ENCODE measurements around the gene GBX2. TPM values are rescaled to one million over a fixed set of nuclear protein-coding genes. Genes with fewer than 3 reads are reported as not detected.

Gene GBX2
- total RNA-seq, 4 donors from 2014 or later, result not detected

DNA sequence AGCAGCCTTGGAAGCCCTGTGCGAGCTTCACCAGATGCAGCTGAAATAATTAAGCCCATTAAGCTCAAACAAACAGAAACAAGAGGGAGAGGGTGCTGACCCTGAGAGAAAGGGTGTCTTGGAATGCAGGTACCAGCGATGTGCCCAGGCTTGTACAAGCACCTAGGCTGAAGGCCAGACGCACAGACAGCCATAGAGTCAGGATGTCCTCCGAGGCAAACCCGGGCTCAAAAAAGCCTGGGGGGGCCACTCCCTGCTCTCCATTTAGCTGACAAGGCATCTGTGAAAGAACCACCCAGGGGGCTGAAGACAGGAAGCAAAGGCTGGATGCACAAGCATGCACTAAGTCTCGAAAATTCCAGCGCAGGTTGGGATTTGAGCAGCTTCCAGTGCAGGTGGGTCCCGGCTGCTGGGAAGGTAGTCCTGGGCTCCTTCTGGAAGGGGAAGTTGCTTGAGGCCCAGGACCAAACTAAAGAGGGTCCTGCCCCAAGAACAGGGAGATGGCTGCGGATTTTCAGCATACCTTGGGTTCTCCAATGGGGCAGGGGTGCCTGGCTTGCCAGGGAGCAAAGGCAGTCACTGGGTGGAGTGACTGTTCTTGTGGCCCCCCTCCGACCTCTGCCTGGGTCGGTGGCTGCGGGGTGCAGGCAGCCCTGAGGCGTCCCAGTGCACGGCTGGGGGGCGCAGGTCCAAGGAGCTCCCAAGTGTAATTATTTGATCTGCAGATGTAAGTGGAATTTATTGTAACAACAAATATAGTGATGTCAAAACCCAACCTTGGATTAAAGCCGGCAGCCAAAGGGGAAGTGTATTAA is 5.9 kb downstream of the GBX2 start:
- Histone ChIP-seq H3K27me3 (peaks cover 39% of the 10 kb centered on the region), H3K27ac (no peak overlapping the region), H3K4me1 (peaks cover 25 to 39% of the 10 kb centered on the region in 2 donors), H3K9me3 (no peaks in the 10 kb centered on the region), H3K4me3 (replicated peaks in 1 of 3) (no peak overlapping the region), H3K36me3 (no peaks in the 10 kb centered on the region)
- WGBS, 2 donors, result 42 to 46% methylated on average over 15 to 16 of the region's 16 CpGs
- no peak for DNase-seq
- intact Hi-C loops (cut with DNase I), result no loop called here
- TF ChIP-seq POLR2A (IDR thresholded peaks at IDR 0.05), result no peak
- TF ChIP-seq, protein P1, sequence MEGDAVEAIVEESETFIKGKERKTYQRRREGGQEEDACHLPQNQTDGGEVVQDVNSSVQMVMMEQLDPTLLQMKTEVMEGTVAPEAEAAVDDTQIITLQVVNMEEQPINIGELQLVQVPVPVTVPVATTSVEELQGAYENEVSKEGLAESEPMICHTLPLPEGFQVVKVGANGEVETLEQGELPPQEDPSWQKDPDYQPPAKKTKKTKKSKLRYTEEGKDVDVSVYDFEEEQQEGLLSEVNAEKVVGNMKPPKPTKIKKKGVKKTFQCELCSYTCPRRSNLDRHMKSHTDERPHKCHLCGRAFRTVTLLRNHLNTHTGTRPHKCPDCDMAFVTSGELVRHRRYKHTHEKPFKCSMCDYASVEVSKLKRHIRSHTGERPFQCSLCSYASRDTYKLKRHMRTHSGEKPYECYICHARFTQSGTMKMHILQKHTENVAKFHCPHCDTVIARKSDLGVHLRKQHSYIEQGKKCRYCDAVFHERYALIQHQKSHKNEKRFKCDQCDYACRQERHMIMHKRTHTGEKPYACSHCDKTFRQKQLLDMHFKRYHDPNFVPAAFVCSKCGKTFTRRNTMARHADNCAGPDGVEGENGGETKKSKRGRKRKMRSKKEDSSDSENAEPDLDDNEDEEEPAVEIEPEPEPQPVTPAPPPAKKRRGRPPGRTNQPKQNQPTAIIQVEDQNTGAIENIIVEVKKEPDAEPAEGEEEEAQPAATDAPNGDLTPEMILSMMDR (IDR thresholded peaks at IDR 0.05), result no peak

DNA sequence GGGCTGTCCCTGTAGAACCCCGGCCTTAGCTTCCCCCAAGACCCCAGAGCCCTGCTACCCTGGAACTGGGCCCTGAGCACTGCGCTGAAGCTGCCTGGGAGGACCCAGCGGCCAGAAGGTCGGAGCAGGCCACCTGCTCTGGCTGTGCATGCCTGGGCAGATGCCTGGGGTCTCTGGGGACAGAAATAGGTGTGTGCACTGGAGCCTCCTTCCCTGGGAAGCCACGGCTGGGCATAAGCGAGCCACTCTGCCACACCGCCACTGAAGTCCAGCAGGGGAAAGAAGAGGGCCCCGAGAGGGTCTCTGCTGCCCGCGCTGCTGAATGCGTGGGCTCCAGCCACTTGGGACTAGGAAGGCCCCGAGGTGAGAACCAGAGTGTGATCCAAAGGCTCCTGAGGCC is 6.7 kb downstream of the GBX2 start:
- Histone ChIP-seq H3K4me1 (peaks cover 18 to 32% of the 10 kb centered on the region in 2 donors), H3K36me3 (no peaks in the 10 kb centered on the region), H3K27me3 (peaks cover 35% of the 10 kb centered on the region), H3K27ac (no peak overlapping the region), H3K4me3 (replicated peaks in 1 of 3) (no peak overlapping the region), H3K9me3 (no peaks in the 10 kb centered on the region)
- TF ChIP-seq POLR2A (IDR thresholded peaks at IDR 0.05), result no peak
- TF ChIP-seq, protein P1 (IDR thresholded peaks at IDR 0.05), result no peak
- DNase-seq, result no peak
- WGBS, 2 donors, result 69 to 76% methylated on average over 5 to 7 of the region's 12 CpGs
- intact Hi-C loops (cut with DNase I), result no loop called here

DNA sequence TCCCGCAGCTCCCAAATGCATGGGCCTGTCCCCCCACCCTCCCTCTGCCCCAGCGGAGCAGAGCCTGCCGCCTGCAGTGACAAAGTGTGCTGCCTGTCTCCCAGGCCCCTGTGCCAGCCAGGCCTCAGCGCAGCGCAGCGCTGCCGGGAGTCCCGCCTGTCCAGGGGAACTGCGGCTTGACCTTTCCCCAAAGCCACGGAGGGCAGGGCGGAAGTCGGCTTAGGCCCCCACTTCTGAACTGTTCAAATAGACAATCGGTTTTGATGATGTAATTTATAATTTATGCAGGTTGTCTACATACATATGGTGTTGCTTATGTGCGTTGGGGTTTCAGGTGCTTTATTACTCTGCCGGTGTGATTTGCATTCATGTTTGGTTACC is 7.1 kb downstream of the GBX2 start:
- peaks cover 14 to 28% of the 10 kb centered on the region in 2 donors for H3K4me1 ChIP-seq
- DNase-seq, result no peak
- peaks cover 32% of the 10 kb centered on the region for H3K27me3 ChIP-seq
- no peak overlapping the region for H3K4me3 ChIP-seq (replicated peaks in 1 of 3)
- no peak overlapping the region for H3K27ac ChIP-seq
- TF ChIP-seq, protein P1 (IDR thresholded peaks at IDR 0.05), result no peak
- no peak for TF ChIP-seq POLR2A (IDR thresholded peaks at IDR 0.05)
- H3K9me3 ChIP-seq, result no peaks in the 10 kb centered on the region
- 63 to 70% methylated on average over 5 to 12 of the region's 15 CpGs for WGBS, 2 donors
- no peaks in the 10 kb centered on the region for H3K36me3 ChIP-seq
- intact Hi-C loops (cut with DNase I), result no loop called here

DNA sequence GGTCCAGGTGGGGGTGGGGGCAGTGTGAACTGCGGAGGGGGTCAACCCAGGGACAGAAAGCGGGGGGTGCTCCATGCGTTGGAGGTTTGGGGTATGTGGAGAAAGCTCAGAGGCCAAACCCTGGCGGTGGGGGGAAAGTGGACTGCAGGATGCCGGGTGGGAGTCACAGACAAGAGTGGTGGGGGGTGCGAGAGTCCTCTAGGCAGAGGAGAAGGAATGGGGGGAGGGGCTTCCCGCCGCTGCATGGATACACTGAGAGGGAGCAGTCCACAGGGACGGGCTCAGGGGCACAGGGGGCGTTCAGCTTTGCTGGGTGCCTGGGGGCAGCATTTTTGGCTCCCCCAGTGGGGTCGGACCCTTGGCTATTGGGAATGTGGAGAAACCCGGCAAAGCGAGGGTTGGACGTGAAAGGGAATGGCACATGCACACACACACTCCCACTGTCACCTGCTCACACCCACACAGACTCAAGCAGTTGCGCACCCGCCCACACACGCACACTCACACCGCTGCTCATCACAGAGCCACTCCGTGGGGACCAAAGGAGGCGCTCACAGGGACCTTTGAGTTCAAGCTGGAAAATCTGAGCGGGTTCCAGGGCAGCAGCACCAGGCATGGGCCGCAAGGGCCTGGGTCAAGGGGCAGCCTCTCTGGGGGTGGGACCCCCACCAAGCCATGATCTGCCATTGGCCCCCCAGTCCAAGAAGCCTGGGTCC is 7.7 kb downstream of the GBX2 start:
- Histone ChIP-seq H3K36me3 (no peaks in the 10 kb centered on the region), H3K4me1 (peaks cover 13 to 25% of the 10 kb centered on the region in 2 donors), H3K9me3 (no peaks in the 10 kb centered on the region), H3K27ac (no peak overlapping the region), H3K27me3 (peaks cover 27% of the 10 kb centered on the region), H3K4me3 (replicated peaks in 1 of 3) (no peak overlapping the region)
- no peak for DNase-seq
- WGBS, 2 donors, result 32 to 33% methylated on average over 15 to 21 of the region's 22 CpGs
- no peak for TF ChIP-seq POLR2A (IDR thresholded peaks at IDR 0.05)
- TF ChIP-seq, protein P1 (IDR thresholded peaks at IDR 0.05), result no peak
- intact Hi-C loops (cut with DNase I), result no loop called here

DNA sequence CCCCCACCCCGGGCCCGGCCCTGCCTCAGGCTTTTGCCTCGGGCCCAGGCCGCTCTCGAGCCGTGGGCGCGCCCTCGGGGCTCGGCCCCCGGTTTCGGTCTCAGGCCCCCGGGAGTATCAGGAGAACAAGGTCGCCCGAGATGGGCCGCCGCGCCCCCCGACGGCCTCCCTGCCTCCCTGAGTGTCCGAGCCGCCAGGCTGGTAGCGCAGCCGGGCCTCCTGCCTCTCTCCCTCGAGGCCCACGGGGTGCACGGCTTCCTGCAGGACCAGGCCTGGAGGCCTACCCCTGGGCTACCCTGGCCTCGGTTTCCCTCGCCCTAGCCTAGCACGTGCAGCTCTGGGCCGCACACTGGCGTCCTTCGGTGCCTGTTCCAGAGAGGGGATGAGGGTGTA is 8.4 kb downstream of the GBX2 start:
- intact Hi-C loops (cut with DNase I), result no loop called here
- H3K27me3 ChIP-seq, result peaks cover 20% of the 10 kb centered on the region
- WGBS, 2 donors, result 16% methylated on average over 5 of the region's 33 CpGs; no CpG with 5 or more reads in 1 of the 2 donors

More for the DNA sequence above, 8.4 kb downstream of the GBX2 start:
- Histone ChIP-seq H3K36me3 (no peaks in the 10 kb centered on the region), H3K4me1 (peaks cover 9 to 22% of the 10 kb centered on the region in 2 donors), H3K27ac (no peak overlapping the region), H3K9me3 (no peaks in the 10 kb centered on the region), H3K4me3 (replicated peaks in 1 of 3) (no peak overlapping the region)
- no peak for TF ChIP-seq POLR2A (IDR thresholded peaks at IDR 0.05)
- TF ChIP-seq, protein P1 (IDR thresholded peaks at IDR 0.05), result no peak
- DNase-seq, result no peak
